ENCODE data around the gene NARF.

- TF ChIP-seq CTCF (IDR thresholded peaks at IDR 0.05; ENCODE audit: insufficient read depth, low read length, poor library complexity, severe bottlenecking) (no peak), EZH2phosphoT487 (conservative IDR thresholded peaks at IDR 0.05; ENCODE audit: low read length) (no peak)
These were observed 23.4 kb upstream of the NARF start for GRCh38 chr17:82435103-82435502.

Data from SU-DHL-6 (cell line).